ENCODE data around the gene CHD3. TPM values are rescaled to one million over a fixed set of nuclear protein-coding genes. Genes with fewer than 3 reads are reported as not detected.
A peak's percentile ranks its signal among the peaks of the same experiment; 100 is the strongest.

Gene CHD3
- total and polyA plus RNA-seq, 2 of the 13 experiments (the other 11 are each of a cell fraction or from before 2014, with no cell fraction given): 2.7 to 3.7 TPM

GRCh38 chr17:7851438-7852261 is 36.9 kb upstream of the CHD3 start (continued):
- TF ChIP-seq ZBTB21 (CRISPR knock-in tag; IDR thresholded peaks at IDR 0.05) (no peak), ZNF142 (CRISPR knock-in tag; IDR thresholded peaks at IDR 0.05) (no peak), ZBTB7A (CRISPR knock-in tag; IDR thresholded peaks at IDR 0.05) (0 out of 2 replicates have a peak, but pooled peaks have one; percentile 39), YY1 (IDR thresholded peaks at IDR 0.05; ENCODE audit: insufficient read depth, insufficient replicate concordance, low read depth, low read length) (peak; percentile 60), SP1 (IDR thresholded peaks at IDR 0.05) (no peak), SP1 (CRISPR knock-in tag; IDR thresholded peaks at IDR 0.05) (peak; percentile 80), NCOA5 (CRISPR knock-in tag; IDR thresholded peaks at IDR 0.05) (no peak), SKIL (CRISPR knock-in tag; IDR thresholded peaks at IDR 0.05; ENCODE audit: borderline replicate concordance) (0 out of 2 replicates have a peak, but pooled peaks have one; percentile 27), ZNF503 (CRISPR knock-in tag; IDR thresholded peaks at IDR 0.05) (no peak), ZNF547 (CRISPR knock-in tag; IDR thresholded peaks at IDR 0.05) (no peak), GATAD1 (CRISPR knock-in tag; IDR thresholded peaks at IDR 0.05) (0 out of 2 replicates have a peak, but pooled peaks have one; percentile 63), HNF4A (CRISPR knock-in tag; IDR thresholded peaks at IDR 0.05) (no peak), ZNF761 (CRISPR knock-in tag; conservative IDR thresholded peaks at IDR 0.05) (0 out of 2 replicates have a peak, but pooled peaks have one; percentile 30), ASH2L (IDR thresholded peaks at IDR 0.05; ENCODE audit: insufficient read length, low read depth, low read length) (no peak), TEAD3 (CRISPR knock-in tag; optimal IDR thresholded peaks at IDR 0.05; ENCODE audit: borderline replicate concordance) (peak; percentile 26), HDAC1 (CRISPR knock-in tag; IDR thresholded peaks at IDR 0.05) (no peak), MEF2D (CRISPR knock-in tag; IDR thresholded peaks at IDR 0.05) (0 out of 2 replicates have a peak, but pooled peaks have one; percentile 10), MXI1 (IDR thresholded peaks at IDR 0.05; ENCODE audit: borderline replicate concordance, low read depth, low read length) (0 out of 3 replicates have a peak, but pooled peaks have one; percentile 47)
